WTC11 (cell line): ENCODE results near the gene CLCN7. TPM values are rescaled to one million over a fixed set of nuclear protein-coding genes. Genes with fewer than 3 reads are reported as not detected.

Source experiments
- ATAC-seq: fragments of 200-7000 bp; cut with Tn5 transposase; 2 replicates; pipeline ENCODE4 v1.10.0; 2021; ENCODE audit warnings: mild to moderate bottlenecking, moderate library complexity
- CTCF ChIA-PET: fragments of 300-600 bp; sonication (Branson Sonifier 250); formaldehyde crosslinking; loops from one replicate; lab custom pipeline; 2021; ENCODE audit warnings: antibody characterized with exemption; lab: Charles Lee
- POLR2A ChIA-PET: fragments of 350-600 bp; sonication (Branson Sonifier 250); formaldehyde crosslinking; loops from one replicate; lab custom pipeline; 2021; ENCODE audit warnings: antibody characterized with exemption; lab: Charles Lee
- DNase-seq: peaks from one replicate; pipeline ENCODE4 v3.0.0; 2021; ENCODE audit warnings: low spot score
- H3K27ac Mint-ChIP-seq: 2 replicates; pipeline ENCODE4 v1.8.0; 2021; ENCODE audit warnings: mixed read lengths
- H3K27me3 Mint-ChIP-seq: 2 replicates; pipeline ENCODE4 v1.8.0; 2021; ENCODE audit warnings: low read depth, mild to moderate bottlenecking, moderate library complexity, mixed read lengths
- H3K36me3 Mint-ChIP-seq: 2 replicates; pipeline ENCODE4 v1.8.0; 2021; ENCODE audit warnings: mixed read lengths
- H3K4me1 Mint-ChIP-seq: 2 replicates; pipeline ENCODE4 v1.8.0; 2022; ENCODE audit warnings: mixed read lengths
- H3K4me3 Mint-ChIP-seq: 2 replicates; pipeline ENCODE4 v1.8.0; 2021; ENCODE audit warnings: mild to moderate bottlenecking, moderate library complexity, mixed read lengths
- H3K9me3 Mint-ChIP-seq: 2 replicates; pipeline ENCODE4 v1.8.0; 2021; ENCODE audit warnings: mixed read lengths
- AR ChIP-seq: fragments of 250-450 bp; sonication (Bioruptor Pico); IDR thresholded peaks from 2 replicates; pipeline ENCODE4 v1.9.0; 2021; ENCODE audit warnings: mild to moderate bottlenecking
- ATF2 ChIP-seq: sonication (generic); formaldehyde crosslinking; IDR thresholded peaks from 2 replicates; pipeline ENCODE4 v1.8.1; 2022; ENCODE audit warnings: low read depth, missing genetic modification reagents, borderline replicate concordance
- ATF3 ChIP-seq: sonication (generic); formaldehyde crosslinking; conservative IDR thresholded peaks from 2 replicates; pipeline ENCODE4 v1.8.1; 2022; ENCODE audit warnings: mild to moderate bottlenecking, missing genetic modification reagents
- CDX4 ChIP-seq: fragments of 250-450 bp; sonication (Bioruptor Pico); IDR thresholded peaks from 2 replicates; pipeline ENCODE4 v1.9.0; 2021; ENCODE audit warnings: moderate library complexity, mild to moderate bottlenecking, inconsistent platforms, borderline replicate concordance
- E2F5 ChIP-seq: sonication (generic); formaldehyde crosslinking; IDR thresholded peaks from 2 replicates; pipeline ENCODE4 v1.8.1; 2022; ENCODE audit warnings: mild to moderate bottlenecking, moderate library complexity, missing genetic modification reagents
- EMX1 ChIP-seq: fragments of 250-450 bp; sonication (Bioruptor Pico); IDR thresholded peaks from 2 replicates; pipeline ENCODE4 v1.8.0; 2021; ENCODE audit warnings: mild to moderate bottlenecking
- ETV6 ChIP-seq: sonication (generic); formaldehyde crosslinking; IDR thresholded peaks from 2 replicates; pipeline ENCODE4 v1.8.1; 2022; ENCODE audit warnings: mild to moderate bottlenecking, missing genetic modification reagents
- FOXK1 ChIP-seq: sonication (generic); formaldehyde crosslinking; IDR thresholded peaks from 2 replicates; pipeline ENCODE4 v1.8.0; 2022; ENCODE audit warnings: mild to moderate bottlenecking, moderate library complexity, missing genetic modification reagents
- GABPB1 ChIP-seq: sonication (generic); formaldehyde crosslinking; IDR thresholded peaks from 2 replicates; pipeline ENCODE4 v1.8.1; 2023; ENCODE audit warnings: mild to moderate bottlenecking, missing genetic modification reagents
- GRHL2 ChIP-seq: fragments of 250-450 bp; sonication (Bioruptor Pico); IDR thresholded peaks from 2 replicates; pipeline ENCODE4 v1.8.0; 2022; ENCODE audit warnings: mild to moderate bottlenecking, moderate library complexity; ENCODE audit not compliant: insufficient replicate concordance, severe bottlenecking
- TEAD4 ChIP-seq: sonication (generic); formaldehyde crosslinking; IDR thresholded peaks from 2 replicates; pipeline ENCODE4 v1.8.0; 2022; ENCODE audit warnings: mild to moderate bottlenecking, missing genetic modification reagents
- ZBTB43 ChIP-seq: sonication (generic); formaldehyde crosslinking; IDR thresholded peaks from 2 replicates; pipeline ENCODE4 v1.8.1; 2023; ENCODE audit warnings: mild to moderate bottlenecking, missing genetic modification reagents
- ZNF396 ChIP-seq: fragments of 250-450 bp; sonication (Bioruptor Pico); IDR thresholded peaks from 2 replicates; pipeline ENCODE4 v1.8.0; 2021; ENCODE audit warnings: mild to moderate bottlenecking, moderate library complexity, borderline replicate concordance
- ZNF512 ChIP-seq: sonication (generic); formaldehyde crosslinking; IDR thresholded peaks from 2 replicates; pipeline ENCODE4 v1.8.1; 2022; ENCODE audit warnings: missing genetic modification reagents, borderline replicate concordance
- total RNA-seq: library from RNA; stranded (reverse); gene quantifications from 3 replicates; pipeline ENCODE4 v1.2.3, GENCODE V29; 2021

The CLCN7 gene
- total RNA-seq, 1 experiment from 2014 or later = 94.1 TPM

GRCh38 chr16:1456951-1457350, 17.9 kb downstream of the CLCN7 start (continued):
- TF ChIP-seq ZNF512 (CRISPR knock-in tag) (no peak), TEAD4 (no peak), ZNF396 (no peak)

GRCh38 chr16:1455190-1456171, 19.3 kb downstream of the CLCN7 start:
- no peak for DNase-seq
- Mint-ChIP-seq H3K27me3 (no peaks in the 10 kb centered on the region), H3K9me3 (no peaks in the 10 kb centered on the region), H3K4me3 (no peak overlapping the region), H3K27ac (no peak overlapping the region)
- TF ChIP-seq GRHL2 (CRISPR knock-in tag) (no peak), ETV6 (CRISPR knock-in tag) (no peak), AR (CRISPR knock-in tag) (no peak), EMX1 (CRISPR knock-in tag) (no peak), GABPB1 (CRISPR knock-in tag) (no peak), ZBTB43 (CRISPR knock-in tag) (no peak), CDX4 (CRISPR knock-in tag) (no peak), E2F5 (CRISPR knock-in tag) (no peak), ATF2 (CRISPR knock-in tag) (no peak), FOXK1 (CRISPR knock-in tag) (no peak), ATF3 (CRISPR knock-in tag) (no peak)
- TF ChIP-seq, all 79 proteins: peak for 0
- Mint-ChIP-seq H3K4me1 (no peaks in the 10 kb centered on the region), H3K36me3 (peaks cover 4% of the 10 kb centered on the region; the same call in 1 of the 2 replicates)
- ChIA-PET POLR2A (no interaction called here), CTCF (no interaction called here)
- ATAC-seq = no peak
